Activated CD4-positive, alpha-beta T cell treated with anti-CD3 and anti-CD28 coated beads, Interleukin-2, amount 50 U/mL, for 48 hours (primary cell): ENCODE data around the gene MICU2.
"Not testable (repeated sequence)": the region's sequence is repeated elsewhere in the genome, so short reads cannot be mapped to it uniquely, and the experiment has no call there.

Experiments
- DNase-seq, 2 experiments: peaks; one replicate each; pipeline ENCODE4 v3.0.0-alpha.2; 2020

MICU2 gene

DNA sequence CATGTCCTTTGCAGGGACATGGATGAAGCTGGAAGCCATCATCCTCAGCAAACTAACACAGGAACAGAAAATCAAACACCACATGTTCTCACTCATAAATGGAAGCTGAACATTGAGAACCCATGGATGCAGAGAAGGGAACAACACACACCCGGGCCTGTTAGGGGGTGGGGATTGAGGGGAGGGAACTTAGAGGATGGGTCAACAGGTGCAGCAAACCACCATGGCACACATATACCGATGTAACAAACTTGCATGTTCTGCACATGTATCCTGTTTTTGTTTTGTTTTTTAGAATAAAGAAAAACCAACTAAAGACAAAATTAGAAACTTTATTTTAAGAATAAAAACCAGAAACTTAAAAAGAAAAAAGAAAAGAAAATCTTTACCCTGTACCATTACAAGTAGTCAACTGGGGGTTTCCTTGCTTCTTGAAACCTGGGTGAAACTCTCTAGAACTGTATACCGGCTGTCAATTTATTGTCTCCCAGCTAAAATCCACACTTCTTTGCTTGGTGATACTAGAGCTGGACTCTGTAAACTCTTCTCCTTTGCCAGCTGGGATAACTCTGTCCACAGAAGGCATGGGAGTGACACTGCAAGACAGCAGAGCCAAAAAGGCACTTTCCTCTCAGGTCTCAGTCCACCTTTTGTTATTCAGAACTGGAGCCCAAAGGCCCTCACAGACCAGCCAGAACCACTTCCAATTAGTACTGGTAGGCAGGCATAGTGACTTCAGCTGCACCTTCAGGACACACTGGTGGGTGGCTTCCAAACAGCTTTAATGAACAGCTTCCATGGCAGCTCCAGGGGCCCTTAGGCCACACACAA lies 9.0 kb downstream of the MICU2 start:
- DNase-seq = no peak

DNA sequence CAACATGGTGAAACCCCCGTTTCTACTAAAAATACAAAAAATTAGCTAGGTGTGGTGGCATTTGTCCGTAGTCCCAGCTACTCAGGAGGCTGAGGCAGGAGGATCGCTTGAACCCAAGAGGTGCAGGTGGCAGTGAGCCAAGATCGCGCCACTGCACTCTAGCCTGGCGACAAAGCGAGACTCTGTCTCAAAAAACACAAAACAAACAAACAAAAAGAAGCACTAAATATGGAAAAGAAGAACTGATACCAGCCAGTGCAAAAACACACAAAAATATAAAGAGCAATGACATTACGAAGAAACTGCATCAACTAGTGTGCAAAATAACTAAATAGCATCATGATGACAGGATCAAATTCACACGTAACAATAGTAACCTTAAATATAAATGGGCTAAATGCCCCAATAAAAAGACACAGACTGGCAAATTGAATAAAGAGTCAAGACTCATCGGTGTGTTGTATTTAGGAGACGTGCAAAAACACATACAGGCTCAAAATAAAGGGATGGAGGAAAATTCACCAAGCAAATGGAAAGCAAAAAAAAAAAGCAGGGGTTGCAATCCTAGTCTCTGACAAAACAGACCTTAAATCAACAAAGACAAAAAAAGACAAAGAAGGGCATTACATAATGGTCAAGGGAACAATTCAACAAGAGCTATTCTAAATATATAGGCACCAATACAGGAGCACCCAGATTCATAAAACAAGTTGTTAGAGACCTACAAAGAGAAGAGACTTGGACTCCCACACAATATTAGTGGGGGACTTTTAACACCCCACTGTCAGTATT lies 13.1 kb downstream of the MICU2 start:
- not testable (repeated sequence) for DNase-seq

DNA sequence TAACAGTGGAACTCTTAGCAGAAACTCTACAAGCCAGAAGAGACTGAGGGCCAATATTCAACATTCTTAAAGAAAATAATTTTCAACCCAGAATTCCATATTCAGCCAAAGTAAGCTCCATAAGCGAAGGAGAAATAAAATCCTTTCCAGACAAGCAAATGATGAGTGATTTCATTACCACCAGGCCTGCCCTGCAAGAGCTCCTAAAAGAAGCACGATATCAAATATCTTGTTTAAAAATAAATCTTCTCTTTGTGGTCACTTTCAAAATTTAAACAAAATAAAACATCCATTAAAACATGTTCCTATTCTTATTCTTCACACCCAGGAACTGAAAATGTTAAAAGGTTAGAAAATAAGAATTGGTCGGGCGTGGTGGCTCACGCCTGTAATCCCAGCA lies 13.7 kb downstream of the MICU2 start:
- no peak for DNase-seq

- DNase-seq = not testable (repeated sequence)
Observed at GRCh38 chr13:21589510-21589909, 14.5 kb downstream of the MICU2 start.

DNA sequence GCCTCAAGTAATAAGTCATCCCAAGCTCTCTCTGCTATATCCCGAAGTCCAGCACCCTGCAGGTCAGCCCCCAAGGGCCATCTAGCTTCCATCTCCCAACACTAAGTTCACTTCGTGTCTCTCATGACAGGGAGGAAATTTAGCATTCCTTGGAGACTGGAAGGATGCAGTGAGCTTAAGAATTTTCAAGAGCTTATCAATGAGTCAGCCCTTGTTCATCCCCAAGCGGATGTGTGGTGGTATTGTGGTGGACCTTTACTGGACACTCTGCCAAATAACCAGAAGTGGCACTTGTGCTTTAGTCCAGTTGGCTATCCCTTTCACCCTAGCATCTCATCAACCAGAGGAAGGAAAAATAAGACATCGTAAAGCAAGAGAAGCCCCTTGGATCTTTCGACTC lies 15.6 kb downstream of the MICU2 start:
- DNase-seq = not testable (repeated sequence)

DNA sequence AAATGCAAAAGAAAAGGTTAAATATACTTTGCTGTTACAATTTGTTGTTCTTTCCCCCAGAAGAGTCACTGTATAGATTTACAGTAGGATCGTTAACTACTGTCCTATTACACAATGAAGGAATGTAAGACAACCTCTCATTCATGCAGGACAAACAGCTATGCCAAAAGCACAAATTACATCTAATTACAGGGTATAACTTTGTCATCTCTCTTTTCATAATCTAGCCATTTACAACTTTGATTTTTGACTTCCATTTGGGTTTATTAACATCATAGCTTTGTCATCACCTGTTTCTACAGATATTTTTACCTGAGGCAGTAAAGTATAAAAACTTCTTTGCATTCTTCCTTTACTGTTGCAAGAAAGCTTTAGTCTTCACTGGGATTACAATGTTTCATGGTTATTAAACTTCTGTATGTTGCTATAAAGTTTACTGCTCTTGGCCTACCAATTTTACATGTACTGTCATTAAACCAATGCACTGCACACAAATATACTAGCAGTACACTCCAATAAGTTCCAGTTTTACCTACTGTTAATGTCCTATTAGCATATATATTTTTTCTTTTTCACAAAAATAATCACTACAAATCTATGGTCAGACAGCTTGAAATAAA lies 18.9 kb downstream of the MICU2 start:
- DNase-seq = no peak

GRCh38 chr13:21583478-21583877 lies 20.5 kb downstream of the MICU2 start:
- DNase-seq = no peak

DNA sequence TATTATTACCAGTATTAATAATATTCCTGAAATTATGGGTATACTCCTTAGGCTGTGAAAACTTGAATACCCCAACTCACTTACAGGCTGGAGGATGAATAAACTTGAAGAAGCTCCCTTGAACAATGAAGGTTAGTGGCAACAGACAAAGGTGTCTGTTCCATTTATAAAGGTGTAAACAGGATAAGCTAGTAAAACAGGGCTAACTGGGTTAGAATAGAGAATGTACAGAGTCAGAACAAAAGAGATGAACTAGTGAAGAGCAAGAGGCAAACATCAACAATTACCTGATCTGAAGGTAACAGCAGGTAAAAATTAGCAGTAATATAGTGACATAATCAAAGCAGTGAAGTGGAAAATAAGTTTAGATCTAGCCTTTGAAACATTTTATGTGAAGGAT lies 23.2 kb downstream of the MICU2 start:
- no peak for DNase-seq

DNA sequence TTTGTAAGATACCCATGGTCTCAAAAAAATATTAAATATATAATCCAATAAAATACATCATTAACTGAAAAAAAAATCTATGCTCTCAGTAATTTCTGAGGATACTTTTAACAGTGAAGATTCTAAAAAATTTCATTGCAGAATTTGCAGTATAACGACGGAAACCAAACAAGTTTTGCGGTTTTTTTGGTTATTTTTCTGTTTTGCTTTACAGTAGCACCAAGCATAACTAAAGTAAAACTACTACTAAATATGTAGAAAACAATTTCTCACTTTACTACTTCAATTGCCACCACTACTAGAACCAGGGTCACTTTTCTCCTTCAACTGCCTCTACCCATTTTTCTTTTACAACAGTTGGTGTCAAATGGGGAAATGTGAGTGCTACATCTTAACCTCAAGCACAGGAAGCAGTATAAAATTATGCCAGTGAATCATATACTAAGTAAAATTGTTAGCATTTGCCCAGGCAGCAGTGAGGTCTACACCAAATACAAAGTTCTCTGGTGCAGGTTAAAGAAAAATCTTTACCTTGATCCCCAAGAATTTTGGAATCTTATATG lies 24.1 kb downstream of the MICU2 start:
- DNase-seq = no peak

DNA sequence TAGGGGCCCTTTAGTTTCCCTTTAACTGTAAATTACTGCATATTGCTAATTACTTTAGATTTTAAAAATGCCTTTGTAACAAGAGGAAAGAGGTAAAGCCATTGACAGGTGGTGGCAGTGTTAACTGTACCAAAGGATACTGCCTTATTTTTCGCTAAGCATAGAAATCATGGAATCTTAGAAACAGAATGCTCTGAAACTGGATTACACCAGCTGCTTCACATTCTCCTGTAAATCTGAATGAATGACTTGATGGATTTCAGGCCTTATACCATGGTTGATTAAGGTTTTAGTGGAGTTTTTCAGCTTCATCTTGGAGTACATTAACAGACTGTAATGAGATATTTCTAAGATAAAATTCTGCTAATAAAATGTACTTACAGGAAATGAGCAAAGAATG lies 25.2 kb downstream of the MICU2 start:
- no peak for DNase-seq

DNA sequence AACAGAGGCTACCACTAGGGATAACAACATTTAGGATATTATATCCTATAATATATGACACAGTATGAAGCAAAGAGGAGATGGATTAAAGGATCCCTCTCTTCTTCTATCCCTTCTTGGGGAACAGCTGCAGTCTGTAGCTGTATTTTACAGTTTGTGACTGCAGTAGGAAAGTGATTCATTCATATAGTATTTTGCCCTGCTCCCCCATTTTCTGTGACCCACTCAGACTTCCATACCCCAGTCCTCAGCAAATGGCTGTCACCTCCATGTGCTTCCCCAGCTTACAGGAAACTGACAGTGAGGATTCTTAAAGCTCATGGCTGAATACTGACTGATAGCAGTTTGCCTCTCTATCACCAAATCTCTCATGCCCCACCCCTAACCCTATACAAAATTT lies 27.5 kb downstream of the MICU2 start:
- DNase-seq = no peak

- DNase-seq = no peak
Observed at GRCh38 chr13:21573920-21574712, 29.9 kb downstream of the MICU2 start.

DNA sequence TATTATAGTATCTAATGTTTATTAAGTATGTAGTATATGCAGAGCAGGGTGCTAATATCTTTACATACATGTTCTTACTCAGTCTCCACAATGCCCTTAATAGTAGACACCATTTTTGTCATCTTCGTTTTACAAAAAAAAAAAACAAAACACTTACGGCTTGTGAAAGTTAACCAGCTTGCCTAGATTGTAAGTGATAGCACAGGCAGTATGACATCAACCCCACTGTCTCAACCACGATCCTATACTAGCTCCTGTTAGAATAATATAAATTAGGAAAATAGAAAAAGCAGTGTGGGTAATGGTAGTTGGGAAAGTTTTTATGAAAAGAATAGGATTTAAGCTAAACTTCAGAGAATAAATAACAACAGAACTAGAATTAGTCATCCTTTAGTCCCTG lies 34.3 kb downstream of the MICU2 start:
- DNase-seq = no peak

GRCh38 chr13:21568854-21569253 lies 35.1 kb downstream of the MICU2 start:
- no peak for DNase-seq

DNA sequence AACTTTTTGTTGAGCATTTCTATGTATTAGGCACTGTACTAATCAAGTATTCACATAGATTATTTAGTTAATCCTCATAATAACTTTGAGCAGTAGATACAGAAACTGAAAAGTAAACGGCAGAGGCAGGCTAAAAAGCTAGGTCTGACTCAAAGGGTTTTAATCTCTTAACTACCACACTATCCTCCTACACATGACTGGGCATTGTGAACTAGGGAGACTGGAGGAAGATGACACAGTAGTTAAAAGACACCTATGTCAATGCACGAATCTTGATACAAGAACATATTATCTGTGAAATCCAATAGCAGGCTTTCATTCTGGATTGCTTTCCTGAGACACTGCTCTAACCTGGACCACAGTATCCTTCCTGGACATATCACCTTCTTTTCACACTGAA lies 36.3 kb downstream of the MICU2 start:
- DNase-seq = no peak

DNA sequence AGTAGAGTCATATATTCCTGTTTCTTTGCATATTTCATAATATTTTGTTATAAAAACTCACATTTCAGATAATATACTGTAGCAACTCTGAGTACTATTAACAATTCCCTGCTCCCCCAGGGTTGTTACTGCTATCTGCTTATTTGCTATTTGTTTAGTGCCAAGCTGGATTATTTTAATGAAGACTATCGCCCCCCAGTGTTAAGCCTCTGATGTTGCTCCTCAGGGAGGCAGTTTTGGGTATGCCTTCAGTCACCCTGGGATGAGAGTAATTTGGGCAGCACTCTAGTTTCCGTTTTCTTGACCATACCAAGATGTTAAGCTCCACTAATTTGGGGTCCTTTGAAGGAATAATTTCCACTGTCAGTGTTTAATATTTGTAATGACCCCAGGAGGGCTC lies 46.0 kb downstream of the MICU2 start:
- DNase-seq = no peak

- DNase-seq = no peak
Observed at GRCh38 chr13:21556051-21556450, 47.9 kb downstream of the MICU2 start.

DNA sequence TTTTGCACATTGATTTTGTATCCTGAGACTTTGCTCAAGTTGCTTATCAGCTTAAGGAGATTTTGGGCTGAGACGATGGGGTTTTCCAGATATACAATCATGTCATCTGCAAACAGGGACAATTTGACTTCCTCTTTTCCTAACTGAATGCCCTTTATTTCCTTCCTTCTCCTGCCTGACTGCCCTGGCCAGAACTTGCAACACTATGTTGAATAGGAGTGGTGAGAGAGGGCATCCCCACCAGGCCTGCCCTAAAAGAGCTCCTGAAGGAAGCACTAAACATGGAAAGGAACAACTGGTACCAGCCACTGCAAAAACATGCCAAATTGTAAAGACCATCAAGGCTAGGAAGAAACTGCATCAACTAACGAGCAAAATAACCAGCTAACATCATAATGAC lies 50.7 kb downstream of the MICU2 start:
- not testable (repeated sequence) for DNase-seq

- no peak for DNase-seq
Observed at GRCh38 chr13:21550918-21551317, 53.1 kb downstream of the MICU2 start.

- no peak for DNase-seq
Observed at GRCh38 chr13:21549633-21550032, 54.3 kb downstream of the MICU2 start.

DNA sequence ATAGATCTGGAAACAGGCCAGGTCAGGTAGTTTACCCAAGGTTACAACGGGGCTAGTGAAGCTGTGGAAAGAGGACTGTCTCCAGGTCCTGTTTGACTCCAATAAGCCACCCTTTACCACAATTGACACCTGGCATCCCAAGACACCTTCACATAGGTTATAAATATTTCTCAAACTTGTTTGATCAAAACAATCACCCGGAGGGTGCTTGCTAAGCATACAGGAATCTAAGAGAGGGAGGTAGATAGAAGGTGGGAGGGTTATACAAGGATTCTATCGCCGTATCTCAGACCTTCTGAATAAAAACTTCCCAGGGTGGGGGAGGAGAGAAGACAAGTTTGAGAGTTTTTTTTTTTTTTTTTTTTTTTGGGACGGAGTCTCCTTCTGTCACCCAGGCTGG lies 55.4 kb downstream of the MICU2 start:
- DNase-seq = no peak

DNA sequence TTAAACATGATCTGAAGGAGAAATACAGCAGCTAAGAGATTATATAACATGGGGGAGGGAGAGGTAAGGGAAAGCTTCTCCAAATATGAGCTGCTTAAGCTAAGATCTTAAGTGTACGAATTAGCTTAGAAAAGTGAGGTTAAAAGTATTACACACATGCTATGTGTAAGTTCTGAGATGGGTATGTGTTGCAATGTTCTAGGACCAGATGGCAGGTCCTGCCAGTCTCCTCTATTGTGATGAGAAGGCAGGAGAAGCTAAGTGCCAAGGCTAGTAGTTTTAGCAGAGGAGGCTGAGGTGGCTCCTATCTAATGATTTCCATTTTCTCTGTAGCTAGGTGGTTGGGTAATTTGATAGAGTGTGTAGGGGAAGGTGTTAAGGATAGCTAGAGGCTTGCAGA lies 57.6 kb downstream of the MICU2 start:
- DNase-seq = no peak

- DNase-seq = no peak
Observed at GRCh38 chr13:21544515-21544914, 59.5 kb downstream of the MICU2 start.
